K562 (cell line): ENCODE results near the gene BRWD1. TPM values are rescaled to one million over a fixed set of nuclear protein-coding genes. Genes with fewer than 3 reads are reported as not detected.

Experiments
- ATAC-seq: fragments of 200-7000 bp; cut with Tn5 transposase; 3 replicates; pipeline ENCODE4 v1.9.1; 2020; ENCODE audit warnings: moderate library complexity
- BruUV-seq: library from RNA; stranded (reverse); fragments of 400-500 nt; replicated peaks from 2 replicates; lab custom pipeline; 2021; lab: Mats Ljungman, UMichigan
- CTCF ChIA-PET: fragments of 300-600 bp; formaldehyde crosslinking; extraction: SDS; loops from one replicate; lab custom pipeline; 2021; ENCODE audit warnings: low intra/inter-chr PET ratio; lab: Yijun Ruan, JAX
- POLR2A ChIA-PET: fragments of 300-600, 350-650 bp; sonication (Branson Sonifier 250); formaldehyde crosslinking; extraction: SDS; loops from one replicate; lab custom pipeline; 2021; ENCODE audit warnings: antibody characterized with exemption, inconsistent platforms; lab: Yijun Ruan, JAX
- DNase-seq, 4 experiments: peaks; one replicate each; pipeline versions ENCODE4 v3.0.0 to v3.0.0-alpha.2; 2011 to 2018; ENCODE audit warnings: low spot score in 3 of 4, mixed read lengths in 3 of 4; ENCODE audit errors: extremely low read depth in 1 of 4
- FAIRE-seq: peaks from 2 replicates; lab custom pipeline; 2011; peaks lifted over from hg19 to GRCh38; lab: Jason Lieb, UNC
- H2AFZ ChIP-seq: 2 replicates; pipeline ENCODE4 v1.6.0; 2011; ENCODE audit warnings: low read depth, low read length, control low read depth, inconsistent platforms
- H3K27ac ChIP-seq: fragments of 200-600 bp; 3 replicates; pipeline ENCODE4 v1.8.0; 2011; ENCODE audit warnings: low read depth, mild to moderate bottlenecking, control low read depth, inconsistent platforms, low read length, moderate library complexity, mixed read lengths; ENCODE audit errors: extremely low read depth
- H3K27me3 ChIP-seq, 2 experiments: fragments of 300-600 bp in 1 of 2; 2 replicates in 1 of 2; 3 replicates in 1 of 2; pipeline versions ENCODE4 v1.6.0 to v1.8.0; 2011; ENCODE audit warnings: inconsistent platforms in 2 of 2, low read length in 2 of 2, mild to moderate bottlenecking in 1 of 2, mixed read lengths in 1 of 2, moderate library complexity in 1 of 2; ENCODE audit not compliant: control insufficient read depth in 2 of 2, insufficient read depth in 2 of 2
- H3K36me3 ChIP-seq: fragments of 300-600 bp; 3 replicates; pipeline ENCODE4 v1.8.0; 2011; ENCODE audit warnings: mild to moderate bottlenecking, low read length, inconsistent platforms; ENCODE audit not compliant: control insufficient read depth, insufficient read depth
- H3K4me1 ChIP-seq, 2 experiments: fragments of 200-600 bp in 1 of 2; replicated peaks in 1 of 2; 2 replicates in 1 of 2; 3 replicates in 1 of 2; pipeline versions ENCODE4 v1.5.1 to v1.8.0; 2011; ENCODE audit warnings: inconsistent platforms in 2 of 2, low read length in 2 of 2, mild to moderate bottlenecking in 1 of 2, mixed read lengths in 1 of 2, moderate library complexity in 1 of 2; ENCODE audit not compliant: control insufficient read depth in 2 of 2, insufficient read depth in 2 of 2
- H3K4me2 ChIP-seq: 2 replicates; pipeline ENCODE4 v1.6.1; 2011; ENCODE audit warnings: low read length, control low read depth, inconsistent platforms, mixed read lengths; ENCODE audit not compliant: insufficient read depth
- H3K4me3 ChIP-seq: fragments of 200-600 bp; sonication (generic), shearing (Covaris generic); 2 replicates; pipeline ENCODE4 v1.5.1; 2016; ENCODE audit warnings: control low read depth, inconsistent platforms
- H3K79me2 ChIP-seq: fragments of 200-600 bp; 3 replicates; pipeline ENCODE4 v1.8.0; 2011; ENCODE audit warnings: low read length, inconsistent platforms; ENCODE audit not compliant: control insufficient read depth, insufficient read depth
- H3K9ac ChIP-seq, 2 experiments: 2 replicates each; pipeline versions ENCODE4 v1.6.0 to v1.6.1; 2011; ENCODE audit warnings: low read depth in 2 of 2, low read length in 2 of 2, control low read depth in 1 of 2, inconsistent platforms in 1 of 2, mild to moderate bottlenecking in 1 of 2, mixed read lengths in 1 of 2; ENCODE audit not compliant: insufficient read depth in 1 of 2
- H3K9me1 ChIP-seq: one replicate; pipeline ENCODE4 v1.6.0; 2011; ENCODE audit warnings: inconsistent platforms, mild to moderate bottlenecking, low read length, moderate library complexity; ENCODE audit not compliant: control insufficient read depth, insufficient read depth
- H3K9me3 ChIP-seq: replicated peaks from 2 replicates; pipeline ENCODE4 v1.5.1; 2011; ENCODE audit warnings: low read depth, low read length, inconsistent platforms; ENCODE audit not compliant: control insufficient read depth, insufficient read depth
- H4K20me1 ChIP-seq: replicated peaks from 2 replicates; pipeline ENCODE4 v1.6.1; 2011; ENCODE audit warnings: low read length, inconsistent platforms, mixed read lengths; ENCODE audit not compliant: control insufficient read depth, insufficient read depth
- CBFA2T2 ChIP-seq: fragments of 450-650 bp; conservative IDR thresholded peaks from 2 replicates; pipeline ENCODE4 v1.6.1; 2017; ENCODE audit warnings: mild to moderate bottlenecking
- CBFA2T3 ChIP-seq: fragments of 450-650 bp; IDR thresholded peaks from 2 replicates; pipeline ENCODE4 v1.6.1; 2017
- CREB3 ChIP-seq: fragments of 450-650 bp; conservative IDR thresholded peaks from 2 replicates; pipeline ENCODE4 v1.6.1; 2016; ENCODE audit warnings: missing genetic modification characterization, low read depth, mild to moderate bottlenecking, missing compliant biosample characterization, moderate library complexity
- IRF2 ChIP-seq: sonication (generic); formaldehyde crosslinking; IDR thresholded peaks from 2 replicates; pipeline ENCODE4 v1.8.1; 2022; ENCODE audit warnings: mild to moderate bottlenecking, missing genetic modification reagents
- NRF1 ChIP-seq, 2 experiments: fragments of 450-650 bp; IDR thresholded peaks in 1 of 2; conservative IDR thresholded peaks in 1 of 2; 2 replicates each; pipeline ENCODE4 v1.6.1; 2014; ENCODE audit warnings: mild to moderate bottlenecking in 2 of 2
- POLR2B ChIP-seq: fragments of 450-650 bp; IDR thresholded peaks from 2 replicates; pipeline ENCODE4 v1.6.1; 2018; ENCODE audit warnings: low read depth; ENCODE audit not compliant: partially characterized antibody
- RUNX1 ChIP-seq: sonication (generic); IDR thresholded peaks from 2 replicates; pipeline ENCODE4 v1.6.1; 2016; ENCODE audit warnings: antibody characterized with exemption, low read depth
- TCF3 ChIP-seq: sonication (generic); formaldehyde crosslinking; IDR thresholded peaks from 2 replicates; pipeline ENCODE4 v1.4.0; 2020; ENCODE audit warnings: mild to moderate bottlenecking, missing genetic modification reagents
- ZNF79 ChIP-seq: fragments of 250-450 bp; sonication (Bioruptor Pico); IDR thresholded peaks from 2 replicates; pipeline ENCODE4 v1.4.0; 2020; ENCODE audit warnings: low read depth, mild to moderate bottlenecking, moderate library complexity
- WGBS: fragments of 100-300 bp; shearing (Covaris generic); methylation state at CpG from one replicate; pipeline ENCODE4 v1.1.6; 2016; ENCODE audit warnings: low coverage, mixed read lengths; ENCODE audit not compliant: insufficient coverage; ENCODE audit errors: missing lambda C conversion rate; 5-methylcytosine and 5-hydroxymethylcytosine counted together
- in situ Hi-C: fragments of 300-500 bp; cut with MboI; formaldehyde crosslinking; loops from 4 replicates; pipeline ENCODE4 v1.15.0; 2018; ENCODE audit warnings: inconsistent platforms, mixed read lengths
- intact Hi-C: fragments of 100-400 bp; cut with micrococcal nuclease; formaldehyde crosslinking; loops from 2 replicates; pipeline ENCODE4 v1.14.2; 2022
- polyA plus RNA-seq, 8 experiments: library from polyadenylated mRNA; depleted of rRNA in 4 of 8; stranded (reverse) in 5 of 8; unstranded in 3 of 8; fragments of >200 nt; fragmentation: Nextera tagmentation in 2 of 8; fragmentation: Illumina TruSeq in 1 of 8; extraction: Ambion mirVana in 2 of 8; extraction: Trizol in 1 of 8; gene quantifications; 2 replicates each; pipeline versions ENCODE4 v1.2.1 to v1.2.3, GENCODE V29; 2011 to 2014; ENCODE audit warnings: inconsistent platforms in 1 of 8, missing spikeins in 1 of 8
- total RNA-seq, 7 experiments: library from RNA; depleted of rRNA in 6 of 7; stranded (reverse); fragments of >200 nt in 6 of 7; fragmentation: Illumina TruSeq in 2 of 7; extraction: Trizol in 2 of 7; gene quantifications; 2 replicates each; pipeline versions ENCODE4 v1.2.1 to v1.2.3, GENCODE V29; 2011 to 2021; ENCODE audit warnings: low replicate concordance in 1 of 7

The BRWD1 gene
- total and polyA plus RNA-seq, 9 of the 15 experiments (the other 6 are each of a cell fraction or from before 2014, with no cell fraction given): 10.1 to 60.2 (median 34.1) TPM

GRCh38 chr21:39175154-39175553, 138.3 kb downstream of the BRWD1 start (continued):
- TF ChIP-seq IRF2 (CRISPR knock-in tag): no peak
- TF ChIP-seq NRF1 (conservative IDR thresholded peaks at IDR 0.05 in 1 of 2, IDR thresholded peaks at IDR 0.05 in 1 of 2): no peak

- no peak; the same call in 2 of the 3 replicates for ATAC-seq
- peaks cover 3% of the 10 kb centered on the region for H3K9me1 ChIP-seq
- intact Hi-C loops (no loop called here), in situ Hi-C loops (no loop called here)
- no peaks in the 10 kb centered on the region for H3K9me3 ChIP-seq
- DNase-seq: no peak
- no peak overlapping the region for H3K27ac ChIP-seq
- peaks cover 5% of the 10 kb centered on the region; the same call in 1 of the 2 replicates for H4K20me1 ChIP-seq
- no peak overlapping the region for H3K9ac ChIP-seq
- TF ChIP-seq TCF3 (CRISPR knock-in tag): peak; percentile 53
- TF ChIP-seq POLR2B: peak; percentile 6
- TF ChIP-seq RUNX1: no peak
- TF ChIP-seq CBFA2T3: peak; percentile 57
- no peak for TF ChIP-seq CREB3
- no peak for TF ChIP-seq ZNF79 (CRISPR knock-in tag)
- peak; percentile 50 for TF ChIP-seq CBFA2T2
- peaks cover 90% of the 10 kb centered on the region for H3K36me3 ChIP-seq
- POLR2A ChIA-PET: interaction anchor here (0.6 to 1.8 kb wide), 3 partner anchors 9 to 71 kb away, joined by 3 to 12 read pairs (median 5); partner anchors contain the start of gene PSMG1
- H3K27me3 ChIP-seq: no peaks in the 10 kb centered on the region
- CTCF ChIA-PET: interaction anchor here (1.7 kb wide), 1 partner anchor 440 kb away, joined by 5 read pairs; no protein-coding TSS in a partner anchor
- 95% methylated on average over 3 of the region's 3 CpGs for WGBS
- H3K79me2 ChIP-seq: peaks cover 32% of the 10 kb centered on the region
- peaks cover 0 to 2% of the 10 kb centered on the region in 2 experiments; a peak in 1 of 5 replicates for H3K4me1 ChIP-seq
- no peak overlapping the region for H2AFZ ChIP-seq
- no TSS peak for BruUV-seq
- FAIRE-seq: no peak
- no peak overlapping the region for H3K4me2 ChIP-seq
- no peak overlapping the region for H3K4me3 ChIP-seq
Observed at GRCh38 chr21:39173716-39174680, 139.4 kb downstream of the BRWD1 start.
